ENCODE measurements around the gene ARHGAP20. TPM values are rescaled to one million over a fixed set of nuclear protein-coding genes. Genes with fewer than 3 reads are reported as not detected.

Gene ARHGAP20
- total RNA-seq, 1 experiment from 2014 or later: 0.04 TPM

DNA sequence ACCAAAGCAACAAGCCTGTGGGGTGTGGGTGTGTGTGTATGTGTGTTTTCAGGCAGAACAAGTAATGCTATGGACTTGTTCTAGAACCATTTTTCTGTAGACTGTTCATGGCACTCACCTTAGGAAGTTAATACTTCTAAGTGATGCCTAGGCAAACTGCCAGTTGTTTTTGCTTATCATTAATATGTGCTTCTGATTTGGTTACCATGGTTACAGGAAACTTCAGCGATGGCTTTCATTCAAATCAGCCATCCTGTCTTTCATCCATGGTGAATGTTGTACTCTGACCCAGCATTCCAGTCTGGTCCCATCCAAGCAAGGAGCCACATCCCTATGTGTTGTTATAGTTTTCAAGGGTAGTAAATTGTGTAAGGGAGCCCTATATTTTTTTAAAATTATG is 49.8 kb upstream of the ARHGAP20 start:
- Histone ChIP-seq H2AK5ac (ENCODE audit: insufficient read length, low read length) (no peak overlapping the region), H2AFZ (ENCODE audit: low read length) (no peak overlapping the region), H3K79me1 (ENCODE audit: insufficient read depth, low read depth, low read length, poor library complexity, severe bottlenecking) (no peaks in the 10 kb centered on the region), H3K9me3 (ENCODE audit: control insufficient read depth, low read depth, low read length) (no peaks in the 10 kb centered on the region), H2BK20ac (ENCODE audit: low read depth, low read length, poor library complexity, severe bottlenecking) (no peak overlapping the region), H3K14ac (ENCODE audit: insufficient read depth, low read length) (no peak overlapping the region), H3K4me2 (ENCODE audit: insufficient read depth, insufficient read length, low read length) (no peak overlapping the region), H4K20me1 (ENCODE audit: control insufficient read depth, insufficient read depth, insufficient read length) (no peaks in the 10 kb centered on the region), H3K27me3 (ENCODE audit: insufficient read depth, low read length) (no peaks in the 10 kb centered on the region), H3K4ac (ENCODE audit: low read depth, low read length) (no peak overlapping the region), H4K91ac (ENCODE audit: insufficient read length, low read depth, low read length) (no peak overlapping the region), H2BK5ac (ENCODE audit: insufficient read length, low read length) (no peak overlapping the region), H3K18ac (ENCODE audit: insufficient read length, low read depth, low read length) (no peak overlapping the region), H4K5ac (ENCODE audit: insufficient read length, low read depth, low read length) (no peak overlapping the region), H3K23ac (ENCODE audit: insufficient read length, low read depth, low read length) (no peak overlapping the region), H2BK15ac (ENCODE audit: low read depth, low read length) (no peak overlapping the region), H3K9ac (ENCODE audit: extremely low read depth, insufficient read length, low read length) (no peak overlapping the region), H3K56ac (ENCODE audit: insufficient read length, low read depth, low read length) (no peak overlapping the region), H2BK12ac (ENCODE audit: insufficient read length, low read depth, low read length) (no peak overlapping the region), H3T11ph (ENCODE audit: low read length) (no peak overlapping the region), H3K4me1 (ENCODE audit: insufficient read depth, low read length) (0 out of 2 replicates have a peak, but pooled peaks cover 5% of the 10 kb centered on the region), H3K27ac (ENCODE audit: insufficient read length, low read depth, low read length) (no peak overlapping the region), H2BK120ac (ENCODE audit: low read depth, low read length, poor library complexity, severe bottlenecking) (no peak overlapping the region), H4K8ac (replicated peaks; ENCODE audit: insufficient read length, low read depth, low read length) (no peak overlapping the region), H3K23me2 (ENCODE audit: insufficient read length, low read depth, low read length, poor library complexity, severe bottlenecking) (no peaks in the 10 kb centered on the region), H3K79me2 (ENCODE audit: insufficient read depth, low read length) (no peaks in the 10 kb centered on the region)
- WGBS (ENCODE audit: extremely low coverage, insufficient read length, low lambda C conversion rate): no CpG with 5 or more reads among the region's 1 CpG
- peaks cover 7 to 13% of the 10 kb centered on the region in 2 experiments for H3K4me1 Mint-ChIP-seq
- H3K27me3 Mint-ChIP-seq (ENCODE audit: low read depth): no peaks in the 10 kb centered on the region; the same call in 1 of the 2 replicates
- DNase-seq: no peak
- no peaks in the 10 kb centered on the region for H3K36me3 Mint-ChIP-seq (ENCODE audit: insufficient read depth in 1 of 3, low read depth in 3 of 3)
- no peak overlapping the region for H3K4me3 Mint-ChIP-seq
- H3K27ac Mint-ChIP-seq: no peak overlapping the region
- TF ChIP-seq, protein P1, sequence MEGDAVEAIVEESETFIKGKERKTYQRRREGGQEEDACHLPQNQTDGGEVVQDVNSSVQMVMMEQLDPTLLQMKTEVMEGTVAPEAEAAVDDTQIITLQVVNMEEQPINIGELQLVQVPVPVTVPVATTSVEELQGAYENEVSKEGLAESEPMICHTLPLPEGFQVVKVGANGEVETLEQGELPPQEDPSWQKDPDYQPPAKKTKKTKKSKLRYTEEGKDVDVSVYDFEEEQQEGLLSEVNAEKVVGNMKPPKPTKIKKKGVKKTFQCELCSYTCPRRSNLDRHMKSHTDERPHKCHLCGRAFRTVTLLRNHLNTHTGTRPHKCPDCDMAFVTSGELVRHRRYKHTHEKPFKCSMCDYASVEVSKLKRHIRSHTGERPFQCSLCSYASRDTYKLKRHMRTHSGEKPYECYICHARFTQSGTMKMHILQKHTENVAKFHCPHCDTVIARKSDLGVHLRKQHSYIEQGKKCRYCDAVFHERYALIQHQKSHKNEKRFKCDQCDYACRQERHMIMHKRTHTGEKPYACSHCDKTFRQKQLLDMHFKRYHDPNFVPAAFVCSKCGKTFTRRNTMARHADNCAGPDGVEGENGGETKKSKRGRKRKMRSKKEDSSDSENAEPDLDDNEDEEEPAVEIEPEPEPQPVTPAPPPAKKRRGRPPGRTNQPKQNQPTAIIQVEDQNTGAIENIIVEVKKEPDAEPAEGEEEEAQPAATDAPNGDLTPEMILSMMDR (conservative IDR thresholded peaks at IDR 0.05): no peak
- no peaks in the 10 kb centered on the region for H3K9me3 Mint-ChIP-seq

Data from H9 (cell line).